ENCODE results near the gene PTGR1. TPM values are rescaled to one million over a fixed set of nuclear protein-coding genes. Genes with fewer than 3 reads are reported as not detected.

Gene PTGR1
- total RNA-seq, 4 donors from 2014 or later = 2.6 to 90.0 (median 51.6) TPM

DNA sequence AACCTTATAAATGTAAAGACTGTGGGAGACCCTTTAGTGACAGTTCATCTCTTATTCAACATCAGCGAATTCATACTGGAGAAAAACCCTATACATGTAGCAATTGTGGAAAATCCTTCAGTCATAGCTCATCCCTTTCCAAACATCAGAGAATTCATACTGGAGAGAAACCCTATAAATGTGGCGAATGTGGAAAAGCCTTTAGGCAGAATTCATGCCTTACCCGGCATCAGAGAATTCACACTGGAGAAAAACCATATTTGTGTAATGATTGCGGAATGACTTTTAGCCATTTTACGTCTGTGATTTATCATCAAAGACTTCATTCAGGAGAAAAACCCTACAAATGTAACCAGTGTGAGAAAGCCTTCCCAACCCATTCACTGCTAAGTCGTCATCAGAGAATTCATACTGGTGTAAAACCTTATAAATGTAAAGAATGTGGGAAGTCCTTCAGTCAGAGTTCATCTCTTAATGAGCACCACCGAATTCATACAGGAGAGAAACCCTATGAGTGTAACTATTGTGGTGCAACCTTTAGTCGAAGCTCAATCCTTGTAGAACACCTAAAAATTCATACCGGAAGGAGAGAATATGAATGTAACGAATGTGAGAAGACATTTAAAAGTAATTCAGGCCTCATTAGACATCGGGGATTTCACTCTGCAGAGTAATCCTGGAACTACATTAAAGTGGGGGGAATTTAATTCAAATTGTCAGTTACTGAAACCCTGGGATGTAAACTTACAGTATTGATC is 56.8 kb downstream of the PTGR1 start:
- no peak overlapping the region for H3K27ac ChIP-seq
- 86 to 92% methylated on average over 6 to 11 of the region's 11 CpGs for WGBS, 2 donors (ENCODE audit: low coverage in 1 of 2)
- H3K4me1 ChIP-seq = no peaks in the 10 kb centered on the region
- H3K27me3 ChIP-seq = no peaks in the 10 kb centered on the region
- intact Hi-C loops (cut with DNase I; ENCODE audit: low total_unique reads) = no loop called here
- TF ChIP-seq POLR2AphosphoS5 (IDR thresholded peaks at IDR 0.05) (no peak), EP300 (IDR thresholded peaks at IDR 0.05; ENCODE audit: low read depth) (no peak), CTCF (IDR thresholded peaks at IDR 0.05) (no peak), POLR2A (IDR thresholded peaks at IDR 0.05) (no peak)
- peaks cover 0 to 37% (median 10%) of the 10 kb centered on the region in 4 donors for H3K36me3 ChIP-seq
- no peak overlapping the region for H3K4me3 ChIP-seq
- DNase-seq = no peak
- peaks cover 80 to 92% of the 10 kb centered on the region in 2 donors for H3K9me3 ChIP-seq
- in situ Hi-C loops (cut with MboI; ENCODE audit: low pct_ligation_motif_present in 1 of 4, low pct_unique_long_range_greater_than_20kb in 1 of 4, low sequenced_read_pairs in 3 of 4) = no loop called here

DNA sequence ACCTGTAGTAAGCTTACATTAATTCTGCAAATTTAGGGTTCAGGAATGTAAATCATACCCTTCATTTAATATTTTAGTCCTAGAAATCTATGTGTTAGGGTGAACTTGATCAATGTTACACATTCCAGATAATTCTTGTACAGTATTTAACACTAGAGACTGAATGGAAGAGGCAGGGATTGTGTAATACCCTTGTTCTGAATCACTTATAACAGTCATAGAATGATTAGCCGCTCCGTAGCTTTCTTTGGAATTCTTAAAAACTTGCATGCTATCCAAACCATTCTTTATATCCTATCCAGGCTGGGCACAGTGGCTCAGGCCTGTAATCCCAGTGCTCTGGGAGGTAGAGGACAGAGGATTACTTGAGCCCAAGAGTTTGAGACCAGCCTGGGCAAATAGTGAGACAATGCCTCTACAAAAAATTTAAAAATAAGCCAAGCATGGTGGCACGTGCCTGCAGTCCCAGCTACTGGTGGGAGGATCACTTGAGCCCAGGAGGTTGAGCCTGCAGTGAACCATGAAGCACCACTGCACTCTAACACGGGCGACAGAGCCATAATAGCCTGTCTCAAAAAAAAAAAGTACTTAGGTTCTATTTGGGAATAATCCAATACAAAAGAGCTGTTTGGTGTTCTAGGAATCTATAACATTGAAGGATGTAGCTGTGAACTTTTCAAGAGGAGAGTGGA is 66.2 kb downstream of the PTGR1 start:
- 87 to 92% methylated on average over 3 to 5 of the region's 5 CpGs for WGBS, 2 donors (ENCODE audit: low coverage in 1 of 2)

GRCh38 chr9:111531716-111532115 is 67.7 kb downstream of the PTGR1 start:
- WGBS, 2 donors (ENCODE audit: low coverage in 1 of 2) = 90 to 98% methylated on average over 4 of the region's 4 CpGs
- H3K9me3 ChIP-seq = peaks cover 6 to 7% of the 10 kb centered on the region in 2 donors
- H3K4me3 ChIP-seq = no peak overlapping the region
- intact Hi-C loops (cut with DNase I; ENCODE audit: low total_unique reads) = no loop called here
- no peak for DNase-seq
- in situ Hi-C loops (cut with MboI; ENCODE audit: low pct_ligation_motif_present in 1 of 4, low pct_unique_long_range_greater_than_20kb in 1 of 4, low sequenced_read_pairs in 3 of 4) = no loop called here
- TF ChIP-seq POLR2AphosphoS5 (IDR thresholded peaks at IDR 0.05) = no peak
- no peak for TF ChIP-seq CTCF (IDR thresholded peaks at IDR 0.05)
- no peak for TF ChIP-seq POLR2A (IDR thresholded peaks at IDR 0.05)
- no peak for TF ChIP-seq EP300 (IDR thresholded peaks at IDR 0.05; ENCODE audit: low read depth)
- peaks cover 7% of the 10 kb centered on the region for H3K27me3 ChIP-seq
- no peak overlapping the region for H3K27ac ChIP-seq
- H3K4me1 ChIP-seq = no peaks in the 10 kb centered on the region
- H3K36me3 ChIP-seq = peaks cover 0 to 26% (median 4%) of the 10 kb centered on the region in 4 donors

More for the DNA sequence above, 66.2 kb downstream of the PTGR1 start:
- in situ Hi-C loops (cut with MboI; ENCODE audit: low pct_ligation_motif_present in 1 of 4, low pct_unique_long_range_greater_than_20kb in 1 of 4, low sequenced_read_pairs in 3 of 4) = no loop called here
- intact Hi-C loops (cut with DNase I; ENCODE audit: low total_unique reads) = no loop called here
- no peak for TF ChIP-seq POLR2A (IDR thresholded peaks at IDR 0.05)
- no peak for TF ChIP-seq POLR2AphosphoS5 (IDR thresholded peaks at IDR 0.05)
- no peak for TF ChIP-seq EP300 (IDR thresholded peaks at IDR 0.05; ENCODE audit: low read depth)
- no peak for TF ChIP-seq CTCF (IDR thresholded peaks at IDR 0.05)
- Histone ChIP-seq H3K36me3 (peaks cover 0 to 26% (median 6%) of the 10 kb centered on the region in 4 donors), H3K4me1 (no peaks in the 10 kb centered on the region), H3K9me3 (peaks cover 21% of the 10 kb centered on the region in 2 donors), H3K27me3 (no peaks in the 10 kb centered on the region), H3K4me3 (no peak overlapping the region), H3K27ac (no peak overlapping the region)
- DNase-seq = no peak

DNA sequence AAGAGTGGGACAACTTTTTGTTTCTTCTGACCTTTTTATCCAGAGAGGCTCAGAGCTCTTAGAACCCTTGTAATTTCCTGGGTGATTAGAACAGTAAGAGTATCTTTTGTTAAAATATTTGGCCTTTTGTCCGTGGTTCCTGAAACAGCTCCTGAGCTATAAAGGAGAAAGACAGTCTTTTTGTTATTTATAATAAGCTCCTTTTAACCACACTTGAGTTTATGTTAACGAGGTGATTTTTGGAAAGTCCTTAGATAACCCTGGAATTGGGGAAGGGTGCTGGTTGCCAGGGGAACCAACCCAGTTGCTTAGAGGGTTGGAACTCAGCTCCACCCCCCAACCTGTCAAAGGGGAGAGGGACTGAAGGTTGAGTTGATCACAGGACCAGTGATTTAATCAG is 69.7 kb downstream of the PTGR1 start:
- in situ Hi-C loops (cut with MboI; ENCODE audit: low pct_ligation_motif_present in 1 of 4, low pct_unique_long_range_greater_than_20kb in 1 of 4, low sequenced_read_pairs in 3 of 4) = no loop called here
- Histone ChIP-seq H3K4me1 (peaks cover 0 to 15% (median 5%) of the 10 kb centered on the region in 4 donors), H3K4me3 (no peak overlapping the region), H3K27ac (no peak overlapping the region), H3K36me3 (peaks cover 0 to 18% (median under 1%) of the 10 kb centered on the region in 4 donors), H3K9me3 (no peaks in the 10 kb centered on the region), H3K27me3 (peaks cover 22% of the 10 kb centered on the region)
- WGBS, 2 donors (ENCODE audit: low coverage in 1 of 2) = 48 to 93% methylated on average over 2 of the region's 2 CpGs
- TF ChIP-seq POLR2A (IDR thresholded peaks at IDR 0.05) (no peak), POLR2AphosphoS5 (IDR thresholded peaks at IDR 0.05) (no peak), EP300 (IDR thresholded peaks at IDR 0.05; ENCODE audit: low read depth) (no peak), CTCF (IDR thresholded peaks at IDR 0.05) (no peak)
- DNase-seq = no peak
- intact Hi-C loops (cut with DNase I; ENCODE audit: low total_unique reads) = no loop called here
